MM.1S (cell line): ENCODE results near the gene PTPRA.

Experiments used
- CTCF ChIP-seq: fragments of 300-600 bp; sonication (generic); IDR thresholded peaks from 2 replicates; pipeline ENCODE4 v1.5.1; 2016; ENCODE audit warnings: antibody characterized with exemption, low read length, mixed read lengths
- EZH2 ChIP-seq: fragments of 300-600 bp; sonication (generic); optimal IDR thresholded peaks from 2 replicates; pipeline ENCODE3; 2017; ENCODE audit warnings: low read depth, mild to moderate bottlenecking, antibody characterized with exemption, low read length, mixed read lengths

- no peak for TF ChIP-seq CTCF
- no peak for TF ChIP-seq EZH2
Measured at GRCh38 chr20:2987861-2988260, 114.6 kb downstream of the PTPRA start.
